Endothelial cell (in vitro differentiated cells): ENCODE data around the gene CC2D2B. TPM values are rescaled to one million over a fixed set of nuclear protein-coding genes. Genes with fewer than 3 reads are reported as not detected.

Experiments
- DNase-seq: peaks from one replicate; pipeline ENCODE4 v3.0.0; 2021; ENCODE audit warnings: low spot score
- H3K27ac Mint-ChIP-seq: one replicate; pipeline ENCODE4 v1.8.0; 2021; ENCODE audit warnings: mixed read lengths, inconsistent platforms; ENCODE audit not compliant: unreplicated experiment
- H3K27me3 Mint-ChIP-seq: one replicate; pipeline ENCODE4 v1.8.0; 2021; ENCODE audit warnings: mild to moderate bottlenecking, moderate library complexity, mixed read lengths, inconsistent platforms; ENCODE audit not compliant: unreplicated experiment
- H3K36me3 Mint-ChIP-seq: one replicate; pipeline ENCODE4 v1.8.0; 2021; ENCODE audit warnings: mild to moderate bottlenecking, low read depth, mixed read lengths, inconsistent platforms; ENCODE audit not compliant: unreplicated experiment
- H3K4me1 Mint-ChIP-seq: one replicate; pipeline ENCODE4 v1.8.0; 2021; ENCODE audit warnings: mild to moderate bottlenecking, mixed read lengths, inconsistent platforms; ENCODE audit not compliant: unreplicated experiment
- H3K4me3 Mint-ChIP-seq: one replicate; pipeline ENCODE4 v1.8.0; 2021; ENCODE audit warnings: mild to moderate bottlenecking, mixed read lengths, inconsistent platforms; ENCODE audit not compliant: unreplicated experiment
- H3K9me3 Mint-ChIP-seq: one replicate; pipeline ENCODE4 v1.8.0; 2021; ENCODE audit warnings: mixed read lengths, inconsistent platforms; ENCODE audit not compliant: unreplicated experiment
- total RNA-seq: library from RNA; stranded (reverse); fragmentation: NEBNext Ultra II Directional; extraction: Animal tissue kit (Norgen Biotek cat#: 25700); gene quantifications from one replicate; pipeline ENCODE4 v1.2.1, GENCODE V29; 2021; ENCODE audit not compliant: unreplicated experiment
- TF ChIP-seq, protein P1 (sequence below): fragments of 200-600 bp; sonication (generic); IDR thresholded peaks from one replicate; pipeline ENCODE4 v1.5.0; 2021; ENCODE audit warnings: antibody characterized with exemption; ENCODE audit not compliant: unreplicated experiment

The CC2D2B gene
- total RNA-seq, 1 donor from 2014 or later = 2.1 TPM

DNA sequence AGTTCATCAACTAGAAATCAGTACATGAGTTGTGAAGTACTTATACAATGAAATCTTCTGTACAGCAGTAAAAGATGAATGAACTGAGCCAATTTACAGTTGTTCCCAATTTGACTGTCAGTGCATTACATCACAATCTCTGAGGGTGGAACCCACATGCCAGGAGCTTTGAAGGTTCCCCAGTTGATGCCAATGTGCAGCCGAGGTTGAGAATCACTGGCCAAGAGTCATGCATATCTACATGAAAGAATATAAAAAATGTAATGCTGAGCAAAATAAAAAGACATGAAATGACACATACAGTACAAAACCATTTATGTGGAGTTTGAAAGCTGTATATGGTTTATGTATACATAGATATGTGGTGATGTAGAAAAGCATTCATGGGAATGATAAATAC lies 113.6 kb downstream of the CC2D2B start:
- H3K27me3 Mint-ChIP-seq = no peaks in the 10 kb centered on the region
- TF ChIP-seq, protein P1, sequence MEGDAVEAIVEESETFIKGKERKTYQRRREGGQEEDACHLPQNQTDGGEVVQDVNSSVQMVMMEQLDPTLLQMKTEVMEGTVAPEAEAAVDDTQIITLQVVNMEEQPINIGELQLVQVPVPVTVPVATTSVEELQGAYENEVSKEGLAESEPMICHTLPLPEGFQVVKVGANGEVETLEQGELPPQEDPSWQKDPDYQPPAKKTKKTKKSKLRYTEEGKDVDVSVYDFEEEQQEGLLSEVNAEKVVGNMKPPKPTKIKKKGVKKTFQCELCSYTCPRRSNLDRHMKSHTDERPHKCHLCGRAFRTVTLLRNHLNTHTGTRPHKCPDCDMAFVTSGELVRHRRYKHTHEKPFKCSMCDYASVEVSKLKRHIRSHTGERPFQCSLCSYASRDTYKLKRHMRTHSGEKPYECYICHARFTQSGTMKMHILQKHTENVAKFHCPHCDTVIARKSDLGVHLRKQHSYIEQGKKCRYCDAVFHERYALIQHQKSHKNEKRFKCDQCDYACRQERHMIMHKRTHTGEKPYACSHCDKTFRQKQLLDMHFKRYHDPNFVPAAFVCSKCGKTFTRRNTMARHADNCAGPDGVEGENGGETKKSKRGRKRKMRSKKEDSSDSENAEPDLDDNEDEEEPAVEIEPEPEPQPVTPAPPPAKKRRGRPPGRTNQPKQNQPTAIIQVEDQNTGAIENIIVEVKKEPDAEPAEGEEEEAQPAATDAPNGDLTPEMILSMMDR = no peak
- no peaks in the 10 kb centered on the region for H3K9me3 Mint-ChIP-seq
- no peaks in the 10 kb centered on the region for H3K4me1 Mint-ChIP-seq
- no peak overlapping the region for H3K4me3 Mint-ChIP-seq
- H3K36me3 Mint-ChIP-seq = no peaks in the 10 kb centered on the region
- no peak for DNase-seq
- H3K27ac Mint-ChIP-seq = no peak overlapping the region

DNA sequence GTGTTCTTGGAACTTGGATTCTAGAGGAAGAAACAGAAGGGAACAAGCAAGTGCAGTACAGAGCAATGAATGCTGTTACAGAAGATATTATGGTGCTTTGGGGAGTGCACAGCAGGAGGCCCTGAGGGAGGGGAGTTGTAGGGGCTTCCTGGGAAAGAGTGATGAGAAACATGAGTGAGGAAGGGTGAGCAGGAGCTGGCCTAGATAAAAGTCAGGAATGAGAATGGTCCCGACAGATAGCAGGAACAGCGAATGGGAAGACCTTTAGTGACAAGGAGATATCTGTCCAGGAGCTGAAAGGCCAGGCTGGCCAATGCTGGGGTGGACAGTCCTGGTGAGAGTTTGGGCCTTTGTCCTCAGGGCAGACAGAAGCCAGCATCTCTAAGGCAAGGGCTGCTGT lies 115.0 kb downstream of the CC2D2B start:
- Mint-ChIP-seq H3K27me3 (no peaks in the 10 kb centered on the region), H3K4me1 (no peaks in the 10 kb centered on the region), H3K36me3 (no peaks in the 10 kb centered on the region), H3K9me3 (no peaks in the 10 kb centered on the region), H3K27ac (no peak overlapping the region), H3K4me3 (no peak overlapping the region)
- no peak for DNase-seq
- TF ChIP-seq, protein P1 = no peak

DNA sequence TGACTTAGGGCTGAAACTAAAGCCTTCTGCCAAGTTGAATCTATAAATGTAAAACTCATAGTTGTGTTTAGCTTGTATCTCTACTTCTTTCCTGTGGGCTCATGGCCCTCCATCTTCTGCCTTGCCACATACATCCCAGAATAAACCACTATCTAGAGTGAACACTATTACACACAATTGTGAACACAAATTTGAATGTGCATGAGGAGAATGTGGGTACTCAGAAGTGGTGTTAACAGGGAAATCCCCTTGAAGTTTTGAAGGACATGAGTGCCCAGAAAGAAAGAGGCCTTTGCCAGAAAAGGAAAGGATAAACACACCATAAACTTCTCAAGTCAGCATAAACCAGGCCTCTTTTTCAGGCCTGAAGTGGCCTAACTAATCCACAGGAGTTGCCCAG lies 115.4 kb downstream of the CC2D2B start:
- no peak for DNase-seq
- Mint-ChIP-seq H3K4me3 (no peak overlapping the region), H3K4me1 (no peaks in the 10 kb centered on the region), H3K36me3 (no peaks in the 10 kb centered on the region), H3K27me3 (no peaks in the 10 kb centered on the region), H3K27ac (no peak overlapping the region), H3K9me3 (no peaks in the 10 kb centered on the region)
- TF ChIP-seq, protein P1 = no peak

GRCh38 chr10:96025566-96025965 lies 117.8 kb downstream of the CC2D2B start:
- H3K4me3 Mint-ChIP-seq = no peak overlapping the region
- no peak overlapping the region for H3K27ac Mint-ChIP-seq
- TF ChIP-seq, protein P1 = no peak
- no peaks in the 10 kb centered on the region for H3K36me3 Mint-ChIP-seq
- H3K9me3 Mint-ChIP-seq = no peaks in the 10 kb centered on the region
- no peaks in the 10 kb centered on the region for H3K4me1 Mint-ChIP-seq
- peak; percentile 28 for DNase-seq
- no peaks in the 10 kb centered on the region for H3K27me3 Mint-ChIP-seq

DNA sequence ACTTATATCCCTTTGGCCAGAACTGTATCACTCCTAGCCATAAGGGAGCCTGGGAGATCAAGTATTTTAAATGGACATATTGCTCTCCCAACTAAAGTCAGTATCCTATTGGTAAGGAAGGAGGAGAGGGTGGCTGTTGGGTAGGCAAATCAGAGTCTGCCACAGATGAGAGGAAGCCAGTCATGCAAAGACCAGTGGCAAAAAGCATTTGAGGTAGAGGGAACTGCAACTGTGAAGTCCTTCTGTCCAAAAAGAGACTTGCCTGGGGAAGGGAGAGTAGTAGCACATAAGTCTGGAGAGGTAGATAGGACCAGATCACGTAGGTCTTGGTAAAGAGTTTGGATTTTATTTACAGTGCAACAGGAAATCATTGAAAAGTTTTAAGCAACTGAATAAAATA lies 126.8 kb downstream of the CC2D2B start:
- no peak overlapping the region for H3K4me3 Mint-ChIP-seq
- peaks cover 24% of the 10 kb centered on the region for H3K4me1 Mint-ChIP-seq
- H3K36me3 Mint-ChIP-seq = no peaks in the 10 kb centered on the region
- DNase-seq = no peak
- H3K9me3 Mint-ChIP-seq = no peaks in the 10 kb centered on the region
- TF ChIP-seq, protein P1 = no peak
- peaks cover 1% of the 10 kb centered on the region for H3K27me3 Mint-ChIP-seq
- no peak overlapping the region for H3K27ac Mint-ChIP-seq
